WTC11 (cell line): ENCODE results near the gene DNASE1L2. TPM values are rescaled to one million over a fixed set of nuclear protein-coding genes. Genes with fewer than 3 reads are reported as not detected.

Experiments used
- ATAC-seq: fragments of 200-7000 bp; cut with Tn5 transposase; 2 replicates; pipeline ENCODE4 v1.10.0; 2021; ENCODE audit warnings: mild to moderate bottlenecking, moderate library complexity
- CTCF ChIA-PET: fragments of 300-600 bp; sonication (Branson Sonifier 250); formaldehyde crosslinking; loops from one replicate; lab custom pipeline; 2021; ENCODE audit warnings: antibody characterized with exemption; lab: Charles Lee
- POLR2A ChIA-PET: fragments of 350-600 bp; sonication (Branson Sonifier 250); formaldehyde crosslinking; loops from one replicate; lab custom pipeline; 2021; ENCODE audit warnings: antibody characterized with exemption; lab: Charles Lee
- DNase-seq: peaks from one replicate; pipeline ENCODE4 v3.0.0; 2021; ENCODE audit warnings: low spot score
- H3K27ac Mint-ChIP-seq: 2 replicates; pipeline ENCODE4 v1.8.0; 2021; ENCODE audit warnings: mixed read lengths
- H3K27me3 Mint-ChIP-seq: 2 replicates; pipeline ENCODE4 v1.8.0; 2021; ENCODE audit warnings: low read depth, mild to moderate bottlenecking, moderate library complexity, mixed read lengths
- H3K36me3 Mint-ChIP-seq: 2 replicates; pipeline ENCODE4 v1.8.0; 2021; ENCODE audit warnings: mixed read lengths
- H3K4me1 Mint-ChIP-seq: 2 replicates; pipeline ENCODE4 v1.8.0; 2022; ENCODE audit warnings: mixed read lengths
- H3K4me3 Mint-ChIP-seq: 2 replicates; pipeline ENCODE4 v1.8.0; 2021; ENCODE audit warnings: mild to moderate bottlenecking, moderate library complexity, mixed read lengths
- H3K9me3 Mint-ChIP-seq: 2 replicates; pipeline ENCODE4 v1.8.0; 2021; ENCODE audit warnings: mixed read lengths
- AR ChIP-seq: fragments of 250-450 bp; sonication (Bioruptor Pico); IDR thresholded peaks from 2 replicates; pipeline ENCODE4 v1.9.0; 2021; ENCODE audit warnings: mild to moderate bottlenecking
- ARID4B ChIP-seq: sonication (generic); formaldehyde crosslinking; IDR thresholded peaks from 2 replicates; pipeline ENCODE4 v1.8.0; 2023; ENCODE audit warnings: missing genetic modification reagents, mild to moderate bottlenecking, borderline replicate concordance
- CTCF ChIP-seq: fragments of 200-600 bp; IDR thresholded peaks from 2 replicates; pipeline ENCODE4 v1.8.0; 2022; ENCODE audit warnings: antibody characterized with exemption
- FOXP1 ChIP-seq: sonication (generic); formaldehyde crosslinking; IDR thresholded peaks from 2 replicates; pipeline ENCODE4 v1.8.0; 2022; ENCODE audit warnings: missing genetic modification reagents, mild to moderate bottlenecking, moderate library complexity, borderline replicate concordance
- GRHL2 ChIP-seq: fragments of 250-450 bp; sonication (Bioruptor Pico); IDR thresholded peaks from 2 replicates; pipeline ENCODE4 v1.8.0; 2022; ENCODE audit warnings: mild to moderate bottlenecking, moderate library complexity; ENCODE audit not compliant: insufficient replicate concordance, severe bottlenecking
- HMGXB4 ChIP-seq: sonication (generic); formaldehyde crosslinking; IDR thresholded peaks from 2 replicates; pipeline ENCODE4 v1.8.1; 2023; ENCODE audit warnings: mild to moderate bottlenecking, moderate library complexity, missing genetic modification reagents
- IRF2 ChIP-seq: sonication (generic); formaldehyde crosslinking; IDR thresholded peaks from 2 replicates; pipeline ENCODE4 v1.8.0; 2022; ENCODE audit warnings: low read depth, missing genetic modification reagents, borderline replicate concordance
- JAZF1 ChIP-seq: fragments of 250-450 bp; sonication (Bioruptor Pico); IDR thresholded peaks from 2 replicates; pipeline ENCODE4 v1.9.0; 2021; ENCODE audit warnings: moderate library complexity, mild to moderate bottlenecking, inconsistent platforms
- JUN ChIP-seq: sonication (generic); formaldehyde crosslinking; IDR thresholded peaks from 2 replicates; pipeline ENCODE4 v1.8.0; 2023; ENCODE audit warnings: mild to moderate bottlenecking, missing genetic modification reagents
- NR2C2 ChIP-seq: sonication (generic); formaldehyde crosslinking; IDR thresholded peaks from 2 replicates; pipeline ENCODE4 v1.8.0; 2022; ENCODE audit warnings: mild to moderate bottlenecking, missing genetic modification reagents
- PRDM15 ChIP-seq: sonication (generic); formaldehyde crosslinking; IDR thresholded peaks from 2 replicates; pipeline ENCODE4 v1.8.0; 2022; ENCODE audit warnings: missing genetic modification reagents
- RELA ChIP-seq: sonication (generic); formaldehyde crosslinking; IDR thresholded peaks from 2 replicates; pipeline ENCODE4 v1.8.1; 2022; ENCODE audit warnings: missing genetic modification reagents, mild to moderate bottlenecking, borderline replicate concordance
- RORB ChIP-seq: fragments of 250-450 bp; sonication (Bioruptor Pico); IDR thresholded peaks from 2 replicates; pipeline ENCODE4 v1.9.0; 2021; ENCODE audit warnings: mild to moderate bottlenecking
- STAT6 ChIP-seq: sonication (generic); formaldehyde crosslinking; conservative IDR thresholded peaks from 2 replicates; pipeline ENCODE4 v1.8.1; 2023; ENCODE audit warnings: mild to moderate bottlenecking, low read depth, missing genetic modification reagents, moderate library complexity
- TEAD1 ChIP-seq: sonication (generic); formaldehyde crosslinking; IDR thresholded peaks from 2 replicates; pipeline ENCODE4 v1.8.0; 2022; ENCODE audit warnings: mild to moderate bottlenecking, missing genetic modification reagents
- ZNF232 ChIP-seq: sonication (generic); formaldehyde crosslinking; IDR thresholded peaks from 2 replicates; pipeline ENCODE4 v1.8.0; 2022; ENCODE audit warnings: mild to moderate bottlenecking, missing genetic modification reagents
- ZNF263 ChIP-seq: sonication (generic); formaldehyde crosslinking; IDR thresholded peaks from 2 replicates; pipeline ENCODE4 v1.8.1; 2022; ENCODE audit warnings: low read depth, mild to moderate bottlenecking, moderate library complexity, missing genetic modification reagents
- ZNF396 ChIP-seq: fragments of 250-450 bp; sonication (Bioruptor Pico); IDR thresholded peaks from 2 replicates; pipeline ENCODE4 v1.8.0; 2021; ENCODE audit warnings: mild to moderate bottlenecking, moderate library complexity, borderline replicate concordance
- total RNA-seq: library from RNA; stranded (reverse); gene quantifications from 3 replicates; pipeline ENCODE4 v1.2.3, GENCODE V29; 2021

Gene DNASE1L2
- total RNA-seq, 1 experiment from 2014 or later, result 0.66 TPM

GRCh38 chr16:2267913-2268666, 31.8 kb downstream of the DNASE1L2 start, which contains the start of gene RNPS1 (continued):
- TF ChIP-seq STAT6 (CRISPR knock-in tag) (no peak), CTCF (no peak), ZNF232 (CRISPR knock-in tag) (no peak), GRHL2 (CRISPR knock-in tag) (no peak), JUN (CRISPR knock-in tag) (no peak), RELA (CRISPR knock-in tag) (peak; percentile 31; the same call in 1 of the 2 replicates), RORB (CRISPR knock-in tag) (no peak), PRDM15 (no peak), IRF2 (no peak), NR2C2 (peak; percentile 7; the same call in 1 of the 2 replicates), HMGXB4 (CRISPR knock-in tag) (peak; percentile 78; the same call in 1 of the 2 replicates), ZNF396 (no peak)

GRCh38 chr16:2270070-2270462, 33.8 kb downstream of the DNASE1L2 start:
- ChIA-PET CTCF (interaction anchor here (0.9 to 2.4 kb wide), 5 partner anchors 9 to 232 kb away, joined by 3 to 9 read pairs (median 5); partner anchors contain the start of gene DNASE1L2), POLR2A (interaction anchor here (0.7 kb wide), 1 partner anchor 52 kb away, joined by 3 read pairs; no protein-coding TSS in a partner anchor)
- H3K36me3 Mint-ChIP-seq, result peaks cover 15% of the 10 kb centered on the region
- no peaks in the 10 kb centered on the region for H3K27me3 Mint-ChIP-seq
- H3K4me3 Mint-ChIP-seq, result peak overlapping the region; percentile 90
- no peaks in the 10 kb centered on the region for H3K9me3 Mint-ChIP-seq
- peaks cover 24% of the 10 kb centered on the region for H3K4me1 Mint-ChIP-seq
- DNase-seq (no peak), ATAC-seq (no peak)
- no peak overlapping the region for H3K27ac Mint-ChIP-seq
- no peak for TF ChIP-seq ZNF263 (CRISPR knock-in tag)
- TF ChIP-seq FOXP1 (CRISPR knock-in tag), result no peak
- no peak for TF ChIP-seq ZNF396
- no peak for TF ChIP-seq JAZF1
- no peak for TF ChIP-seq ARID4B
- TF ChIP-seq GRHL2 (CRISPR knock-in tag), result no peak
- TF ChIP-seq AR (CRISPR knock-in tag), result no peak
- TF ChIP-seq TEAD1, result no peak
